Endodermal cell (in vitro differentiated cells): ENCODE results near the gene C12orf56. TPM values are rescaled to one million over a fixed set of nuclear protein-coding genes. Genes with fewer than 3 reads are reported as not detected.

Experiments
- DNase-seq: peaks from one replicate; pipeline ENCODE4 v3.0.0-alpha.2; 2017
- H3K27ac ChIP-seq: 2 replicates; pipeline ENCODE4 v1.5.1; 2013; ENCODE audit warnings: mild to moderate bottlenecking, low read depth, low read length, moderate library complexity
- H3K27me3 ChIP-seq: 2 replicates; pipeline ENCODE4 v1.6.1; 2013; ENCODE audit warnings: mild to moderate bottlenecking, low read length, moderate library complexity; ENCODE audit not compliant: insufficient read depth, control insufficient read depth, poor library complexity, severe bottlenecking
- H3K36me3 ChIP-seq: 2 replicates; pipeline ENCODE4 v1.7.0; 2013; ENCODE audit warnings: mild to moderate bottlenecking, low read length, moderate library complexity; ENCODE audit not compliant: control insufficient read depth, insufficient read depth
- H3K4me1 ChIP-seq: one replicate; pipeline ENCODE4 v1.7.0; 2013; ENCODE audit warnings: low read length; ENCODE audit not compliant: control insufficient read depth, insufficient read depth
- H3K4me3 ChIP-seq: 2 replicates; pipeline ENCODE4 v1.5.1; 2013; ENCODE audit warnings: mild to moderate bottlenecking, low read length, moderate library complexity
- H3K9ac ChIP-seq: 2 replicates; pipeline ENCODE4 v1.6.1; 2013; ENCODE audit warnings: mild to moderate bottlenecking, low read length, moderate library complexity; ENCODE audit not compliant: poor library complexity, severe bottlenecking; ENCODE audit errors: extremely low read depth
- H3K9me3 ChIP-seq: 2 replicates; pipeline ENCODE4 v1.6.1; 2013; ENCODE audit warnings: mild to moderate bottlenecking, low read length, moderate library complexity; ENCODE audit not compliant: control insufficient read depth
- H3K27ac Mint-ChIP-seq: 2 replicates; pipeline ENCODE4 v1.8.0; 2020; ENCODE audit warnings: mixed read lengths
- H3K27me3 Mint-ChIP-seq: 2 replicates; pipeline ENCODE4 v1.8.0; 2021; ENCODE audit warnings: mild to moderate bottlenecking, mixed read lengths; ENCODE audit not compliant: insufficient read depth
- H3K36me3 Mint-ChIP-seq: 2 replicates; pipeline ENCODE4 v1.8.0; 2020; ENCODE audit warnings: low read depth, mixed read lengths
- H3K4me1 Mint-ChIP-seq: 2 replicates; pipeline ENCODE4 v1.8.0; 2020; ENCODE audit warnings: mixed read lengths
- H3K4me3 Mint-ChIP-seq: 2 replicates; pipeline ENCODE4 v1.8.0; 2020; ENCODE audit warnings: mild to moderate bottlenecking, moderate library complexity, mixed read lengths
- H3K9me3 Mint-ChIP-seq: 2 replicates; pipeline ENCODE4 v1.8.0; 2020; ENCODE audit warnings: mild to moderate bottlenecking, mixed read lengths
- CTCF ChIP-seq: fragments of 200-600 bp; sonication (generic); conservative IDR thresholded peaks from 2 replicates; pipeline ENCODE4 v1.5.0; 2021; ENCODE audit warnings: antibody characterized with exemption, mild to moderate bottlenecking
- WGBS, 2 experiments: methylation state at CpG; one replicate each; pipeline versions ENCODE4 v1.1.5 to v1.1.7; 2013; ENCODE audit warnings: missing lambda C conversion rate in 2 of 2, mixed read lengths in 1 of 2; ENCODE audit not compliant: insufficient coverage in 1 of 2, insufficient read length in 1 of 2; 5-methylcytosine and 5-hydroxymethylcytosine counted together
- total RNA-seq, 2 donors: library from RNA; stranded (reverse); fragmentation: NEBNext Ultra II Directional in 1 of 2; extraction: Animal tissue kit (Norgen Biotek cat#: 25700) in 1 of 2; gene quantifications; 2 replicates in 1 of 2; 3 replicates in 1 of 2; pipeline ENCODE4 v1.2.1, GENCODE V29; 2021

The C12orf56 gene
- total RNA-seq, 2 donors from 2014 or later = 0.77 to 3.0 TPM

- no peaks in the 10 kb centered on the region for H3K4me1 Mint-ChIP-seq
Observed at GRCh38 chr12:64265839-64266238, 124.7 kb downstream of the C12orf56 start.

GRCh38 chr12:64261813-64262212, 128.7 kb downstream of the C12orf56 start:
- TF ChIP-seq CTCF = no peak
- 80 to 95% methylated on average over 1 to 5 of the region's 5 CpGs for WGBS, 2 experiments
- no peaks in the 10 kb centered on the region for H3K4me1 ChIP-seq

More at GRCh38 chr12:64265839-64266238, 124.7 kb downstream of the C12orf56 start:
- Histone ChIP-seq H3K4me1 (no peaks in the 10 kb centered on the region), H3K27ac (no peak overlapping the region), H3K36me3 (no peaks in the 10 kb centered on the region), H3K27me3 (no peaks in the 10 kb centered on the region), H3K4me3 (no peak overlapping the region), H3K9me3 (no peaks in the 10 kb centered on the region), H3K9ac (no peak overlapping the region)
- no peaks in the 10 kb centered on the region for H3K9me3 Mint-ChIP-seq
- DNase-seq = no peak
- WGBS, 2 experiments = 91 to 100% methylated on average over 2 of the region's 2 CpGs
- no peak overlapping the region for H3K4me3 Mint-ChIP-seq
- H3K27ac Mint-ChIP-seq = no peak overlapping the region
- H3K36me3 Mint-ChIP-seq = no peaks in the 10 kb centered on the region
- no peak for TF ChIP-seq CTCF
- no peaks in the 10 kb centered on the region for H3K27me3 Mint-ChIP-seq

GRCh38 chr12:64258576-64258975, 132.0 kb downstream of the C12orf56 start:
- no peak for TF ChIP-seq CTCF
- H3K4me3 Mint-ChIP-seq = no peak overlapping the region
- H3K36me3 Mint-ChIP-seq = no peaks in the 10 kb centered on the region
- no peak for DNase-seq
- no peaks in the 10 kb centered on the region for H3K36me3 ChIP-seq
- H3K4me3 ChIP-seq = no peak overlapping the region
- WGBS, 2 experiments = 71 to 79% methylated on average over 1 to 3 of the region's 3 CpGs
- no peak overlapping the region for H3K27ac Mint-ChIP-seq
- no peaks in the 10 kb centered on the region for H3K27me3 ChIP-seq
- H3K9ac ChIP-seq = no peak overlapping the region
- no peak overlapping the region for H3K27ac ChIP-seq
- H3K9me3 ChIP-seq = no peaks in the 10 kb centered on the region
- no peaks in the 10 kb centered on the region for H3K4me1 ChIP-seq
- H3K27me3 Mint-ChIP-seq = no peaks in the 10 kb centered on the region
- H3K9me3 Mint-ChIP-seq = no peaks in the 10 kb centered on the region
- H3K4me1 Mint-ChIP-seq = peaks cover 6% of the 10 kb centered on the region

More at GRCh38 chr12:64261813-64262212, 128.7 kb downstream of the C12orf56 start:
- Mint-ChIP-seq H3K27ac (no peak overlapping the region), H3K27me3 (no peaks in the 10 kb centered on the region), H3K4me3 (no peak overlapping the region), H3K36me3 (no peaks in the 10 kb centered on the region), H3K9me3 (no peaks in the 10 kb centered on the region), H3K4me1 (peaks cover 2% of the 10 kb centered on the region)
- Histone ChIP-seq H3K9me3 (no peaks in the 10 kb centered on the region), H3K36me3 (no peaks in the 10 kb centered on the region), H3K9ac (no peak overlapping the region), H3K27me3 (no peaks in the 10 kb centered on the region), H3K27ac (no peak overlapping the region), H3K4me3 (no peak overlapping the region)
- DNase-seq = no peak
